Breast epithelium (tissue), 3 donors: Measurements from ENCODE around the gene GRIP2.

Experiments used
- POLR2A ChIP-seq: fragments of 450-650 bp; IDR thresholded peaks from one replicate; pipeline ENCODE4 v1.6.1; 2016; ENCODE audit warnings: antibody characterized with exemption, mild to moderate bottlenecking, moderate library complexity
- TF ChIP-seq, protein P1 (sequence below), 3 donors: fragments of 450-650 bp; IDR thresholded peaks; one replicate each; pipeline ENCODE4 v1.5.1; 2016 to 2017; ENCODE audit warnings: antibody characterized with exemption in 3 of 3, mild to moderate bottlenecking in 3 of 3, moderate library complexity in 3 of 3

DNA sequence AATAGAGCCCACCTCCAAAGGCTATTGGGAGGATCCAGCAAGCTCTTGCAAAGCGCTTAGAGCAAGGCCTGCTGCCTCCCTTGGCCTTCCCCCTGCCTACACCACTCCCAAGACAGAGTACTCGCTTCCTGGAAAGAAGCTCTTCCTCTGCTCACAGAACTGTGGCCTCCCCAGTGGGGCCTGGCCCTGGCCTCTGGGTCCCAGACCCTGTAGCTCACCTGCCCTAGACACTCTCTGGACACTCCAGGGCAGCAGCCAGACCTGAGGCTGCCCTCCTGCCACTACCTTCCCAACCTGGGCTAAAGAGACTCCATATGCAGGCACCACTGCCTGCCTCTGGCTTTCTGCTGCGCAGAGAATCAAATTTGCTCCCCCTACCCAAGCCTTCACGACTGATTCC lies 49.9 kb downstream of the GRIP2 start:
- TF ChIP-seq, protein P1, sequence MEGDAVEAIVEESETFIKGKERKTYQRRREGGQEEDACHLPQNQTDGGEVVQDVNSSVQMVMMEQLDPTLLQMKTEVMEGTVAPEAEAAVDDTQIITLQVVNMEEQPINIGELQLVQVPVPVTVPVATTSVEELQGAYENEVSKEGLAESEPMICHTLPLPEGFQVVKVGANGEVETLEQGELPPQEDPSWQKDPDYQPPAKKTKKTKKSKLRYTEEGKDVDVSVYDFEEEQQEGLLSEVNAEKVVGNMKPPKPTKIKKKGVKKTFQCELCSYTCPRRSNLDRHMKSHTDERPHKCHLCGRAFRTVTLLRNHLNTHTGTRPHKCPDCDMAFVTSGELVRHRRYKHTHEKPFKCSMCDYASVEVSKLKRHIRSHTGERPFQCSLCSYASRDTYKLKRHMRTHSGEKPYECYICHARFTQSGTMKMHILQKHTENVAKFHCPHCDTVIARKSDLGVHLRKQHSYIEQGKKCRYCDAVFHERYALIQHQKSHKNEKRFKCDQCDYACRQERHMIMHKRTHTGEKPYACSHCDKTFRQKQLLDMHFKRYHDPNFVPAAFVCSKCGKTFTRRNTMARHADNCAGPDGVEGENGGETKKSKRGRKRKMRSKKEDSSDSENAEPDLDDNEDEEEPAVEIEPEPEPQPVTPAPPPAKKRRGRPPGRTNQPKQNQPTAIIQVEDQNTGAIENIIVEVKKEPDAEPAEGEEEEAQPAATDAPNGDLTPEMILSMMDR (IDR thresholded peaks at IDR 0.05) = no peak
- TF ChIP-seq POLR2A = no peak
